22Rv1 (cell line): ENCODE data around the gene APBA2.

Experiments
- CTCF ChIP-seq: fragments of 450-650 bp; IDR thresholded peaks from 2 replicates; pipeline ENCODE4 v1.5.1; 2017; ENCODE audit warnings: mild to moderate bottlenecking
- ZFX ChIP-seq: fragments of 450-650 bp; IDR thresholded peaks from 2 replicates; pipeline ENCODE4 v1.6.1; 2017; ENCODE audit warnings: antibody characterized with exemption, borderline replicate concordance

GRCh38 chr15:28919201-28919635 lies 33.4 kb downstream of the APBA2 start:
- TF ChIP-seq CTCF (no peak), ZFX (no peak)
